ENCODE results near the gene JAKMIP1.

DNA sequence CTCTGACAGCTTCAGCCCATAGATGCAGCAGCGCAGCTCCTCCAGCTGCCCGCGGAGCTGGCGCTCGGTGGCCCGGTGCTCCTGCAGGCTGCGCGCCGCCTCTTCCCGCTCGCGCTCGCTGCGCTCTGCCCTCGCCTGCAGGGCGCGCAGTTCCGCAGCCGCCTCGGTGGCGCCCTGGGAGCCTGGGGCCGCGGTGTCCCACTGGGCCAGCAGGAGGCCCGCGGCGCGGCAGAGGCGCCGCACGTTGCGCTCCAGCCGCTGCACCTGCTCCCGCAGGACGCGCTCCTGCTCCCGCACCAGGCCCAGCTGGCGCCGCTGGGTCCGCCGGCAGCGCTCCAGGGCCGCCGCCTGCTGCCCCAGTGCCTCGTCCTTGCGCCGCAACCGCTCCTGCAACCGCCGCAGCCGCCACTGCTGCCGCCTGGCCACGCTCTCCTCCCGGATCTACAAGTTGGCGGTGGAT, 192.2 kb downstream of the JAKMIP1 start:
- TF ChIP-seq, protein P1, sequence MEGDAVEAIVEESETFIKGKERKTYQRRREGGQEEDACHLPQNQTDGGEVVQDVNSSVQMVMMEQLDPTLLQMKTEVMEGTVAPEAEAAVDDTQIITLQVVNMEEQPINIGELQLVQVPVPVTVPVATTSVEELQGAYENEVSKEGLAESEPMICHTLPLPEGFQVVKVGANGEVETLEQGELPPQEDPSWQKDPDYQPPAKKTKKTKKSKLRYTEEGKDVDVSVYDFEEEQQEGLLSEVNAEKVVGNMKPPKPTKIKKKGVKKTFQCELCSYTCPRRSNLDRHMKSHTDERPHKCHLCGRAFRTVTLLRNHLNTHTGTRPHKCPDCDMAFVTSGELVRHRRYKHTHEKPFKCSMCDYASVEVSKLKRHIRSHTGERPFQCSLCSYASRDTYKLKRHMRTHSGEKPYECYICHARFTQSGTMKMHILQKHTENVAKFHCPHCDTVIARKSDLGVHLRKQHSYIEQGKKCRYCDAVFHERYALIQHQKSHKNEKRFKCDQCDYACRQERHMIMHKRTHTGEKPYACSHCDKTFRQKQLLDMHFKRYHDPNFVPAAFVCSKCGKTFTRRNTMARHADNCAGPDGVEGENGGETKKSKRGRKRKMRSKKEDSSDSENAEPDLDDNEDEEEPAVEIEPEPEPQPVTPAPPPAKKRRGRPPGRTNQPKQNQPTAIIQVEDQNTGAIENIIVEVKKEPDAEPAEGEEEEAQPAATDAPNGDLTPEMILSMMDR (IDR thresholded peaks at IDR 0.05; ENCODE audit: poor library complexity, severe bottlenecking), result no peak
- no peak for TF ChIP-seq EP300 (conservative IDR thresholded peaks at IDR 0.05; ENCODE audit: poor library complexity, severe bottlenecking)
- TF ChIP-seq TAF1 (IDR thresholded peaks at IDR 0.05; ENCODE audit: low read depth), result no peak
- no peak for TF ChIP-seq POLR2AphosphoS5 (IDR thresholded peaks at IDR 0.05)
- TF ChIP-seq MXI1 (conservative IDR thresholded peaks at IDR 0.05; ENCODE audit: poor library complexity, severe bottlenecking), result no peak
- no peak for TF ChIP-seq EZH2 (IDR thresholded peaks at IDR 0.05; ENCODE audit: borderline replicate concordance, insufficient read depth, low read length, poor library complexity, severe bottlenecking)

All from neural cell (in vitro differentiated cells).